ENCODE measurements around the gene BSDC1.

The BSDC1 gene

GRCh38 chr1:32393136-32393535 is 1.1 kb downstream of the BSDC1 start:
- H2AFZ ChIP-seq (ENCODE audit: low read depth, low read length) = no peak overlapping the region
- ATAC-seq (ENCODE audit: insufficient read depth, low read depth) (no peak), DNase-seq (no peak)
- no peaks in the 10 kb centered on the region for H3K27me3 ChIP-seq (ENCODE audit: insufficient read depth, low read length, poor library complexity)
- TF ChIP-seq CTCF (IDR thresholded peaks at IDR 0.05; ENCODE audit: borderline replicate concordance, extremely low read depth, low read length, poor library complexity, severe bottlenecking) (no peak), EZH2 (IDR thresholded peaks at IDR 0.05; ENCODE audit: borderline replicate concordance, low read depth, low read length, severe bottlenecking) (no peak)
- H3K27ac ChIP-seq (ENCODE audit: low read length) = peak overlapping the region; percentile 87
- peaks cover 53% of the 10 kb centered on the region for H3K79me2 ChIP-seq (ENCODE audit: insufficient read depth, low read length)
- H3K4me1 ChIP-seq (ENCODE audit: insufficient read depth, low read length) = peaks cover 32% of the 10 kb centered on the region
- H3K9ac ChIP-seq (ENCODE audit: low read depth, low read length) = peak overlapping the region; percentile 75
- no peaks in the 10 kb centered on the region for H3K9me3 ChIP-seq (ENCODE audit: insufficient read depth, low read length, severe bottlenecking)
- peaks cover 13% of the 10 kb centered on the region for H4K20me1 ChIP-seq (ENCODE audit: insufficient read depth, low read length)
- peaks cover 42% of the 10 kb centered on the region for H3K36me3 ChIP-seq (ENCODE audit: insufficient read depth, low read length)
- peak overlapping the region; percentile 81 for H3K4me2 ChIP-seq (ENCODE audit: insufficient read depth, low read length)
- peak overlapping the region; percentile 43 to 73; a peak in 3 of 4 replicates for H3K4me3 ChIP-seq (ENCODE audit: low read depth in 1 of 2, low read length in 2 of 2)

DNA sequence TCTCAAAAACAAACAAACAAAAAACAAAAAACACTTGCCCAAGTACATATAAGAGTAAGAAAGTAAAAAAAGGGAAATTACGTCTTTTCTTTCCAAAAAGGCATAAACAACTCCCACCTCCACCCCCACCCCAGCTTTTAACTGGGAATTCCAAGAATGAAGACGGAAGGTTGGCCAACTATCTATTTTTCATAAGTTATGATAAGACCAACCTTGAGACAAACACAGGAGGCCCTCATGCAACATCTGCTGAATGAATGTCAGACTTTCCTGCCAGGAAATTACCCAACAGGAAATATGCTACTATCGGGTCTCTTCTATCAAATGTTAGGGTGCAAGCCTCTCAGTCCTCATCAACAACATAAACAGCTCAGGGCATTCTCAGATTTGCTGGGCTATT is 1.9 kb downstream of the BSDC1 start:
- H3K4me2 ChIP-seq (ENCODE audit: insufficient read depth, low read length) = peak overlapping the region; percentile 81

DNA sequence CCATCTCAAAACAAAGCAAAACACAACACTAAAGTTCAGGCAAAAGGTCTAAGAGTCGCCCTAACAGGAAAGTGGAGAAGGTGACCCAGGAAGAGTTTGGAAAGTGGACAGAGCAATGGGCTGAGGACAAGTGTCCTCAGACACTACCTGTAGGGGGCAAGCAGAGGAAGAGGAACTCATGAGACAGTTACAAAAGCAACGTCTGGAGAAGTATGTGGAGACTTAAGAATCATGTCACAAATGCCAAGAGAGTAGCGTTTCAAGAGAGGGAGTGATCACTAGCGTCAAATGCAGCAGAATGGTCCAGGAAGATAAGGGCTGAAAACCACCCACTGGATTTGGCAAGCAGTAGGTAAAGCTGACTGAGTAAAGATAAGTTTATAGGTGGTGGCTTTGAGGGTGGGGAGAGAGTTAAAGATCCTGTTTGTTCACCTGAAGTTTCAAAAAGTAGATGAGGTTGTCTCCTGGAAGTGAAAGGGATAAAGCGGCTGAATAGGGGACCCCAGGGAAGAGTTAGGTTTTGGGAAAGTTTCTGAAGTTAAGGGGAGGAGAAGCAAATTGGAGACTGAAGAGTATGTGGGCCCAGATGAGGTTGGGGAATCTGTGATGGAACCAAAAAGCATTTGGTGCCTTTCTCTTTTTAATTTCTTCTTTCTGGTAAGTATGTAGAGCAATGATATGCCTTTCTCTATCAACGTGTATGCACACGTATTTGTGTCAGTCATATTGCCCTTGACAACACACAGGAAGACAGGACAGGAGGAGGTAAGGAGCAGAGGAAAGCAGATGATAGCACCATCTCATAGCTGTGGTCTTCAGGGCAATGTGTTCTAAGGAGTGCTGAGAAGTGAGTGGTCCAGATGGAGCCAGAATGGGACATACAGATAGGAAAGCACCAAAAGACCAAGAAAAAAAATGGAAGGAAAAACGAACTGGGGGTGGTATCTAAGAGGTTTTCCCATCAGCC is 3.1 kb downstream of the BSDC1 start:
- no peaks in the 10 kb centered on the region for H3K27me3 ChIP-seq (ENCODE audit: insufficient read depth, low read length, poor library complexity)
- no peak overlapping the region for H3K9ac ChIP-seq (ENCODE audit: low read depth, low read length)
- H3K36me3 ChIP-seq (ENCODE audit: insufficient read depth, low read length) = peaks cover 55% of the 10 kb centered on the region
- ATAC-seq (ENCODE audit: insufficient read depth, low read depth) = no peak
- H2AFZ ChIP-seq (ENCODE audit: low read depth, low read length) = no peak overlapping the region
- no peaks in the 10 kb centered on the region for H3K9me3 ChIP-seq (ENCODE audit: insufficient read depth, low read length, severe bottlenecking)
- no peak for DNase-seq
- TF ChIP-seq CTCF (IDR thresholded peaks at IDR 0.05; ENCODE audit: borderline replicate concordance, extremely low read depth, low read length, poor library complexity, severe bottlenecking) = no peak
- TF ChIP-seq EZH2 (IDR thresholded peaks at IDR 0.05; ENCODE audit: borderline replicate concordance, low read depth, low read length, severe bottlenecking) = no peak
- H3K4me3 ChIP-seq (ENCODE audit: low read depth in 1 of 2, low read length in 2 of 2) = no peak overlapping the region
- peaks cover 32% of the 10 kb centered on the region for H3K4me1 ChIP-seq (ENCODE audit: insufficient read depth, low read length)
- H3K4me2 ChIP-seq (ENCODE audit: insufficient read depth, low read length) = no peak overlapping the region
- peaks cover 57% of the 10 kb centered on the region for H3K79me2 ChIP-seq (ENCODE audit: insufficient read depth, low read length)
- peaks cover 13% of the 10 kb centered on the region for H4K20me1 ChIP-seq (ENCODE audit: insufficient read depth, low read length)
- H3K27ac ChIP-seq (ENCODE audit: low read length) = no peak overlapping the region

More for the DNA sequence above, 1.9 kb downstream of the BSDC1 start:
- H3K36me3 ChIP-seq (ENCODE audit: insufficient read depth, low read length) = peaks cover 46% of the 10 kb centered on the region
- no peaks in the 10 kb centered on the region for H3K27me3 ChIP-seq (ENCODE audit: insufficient read depth, low read length, poor library complexity)
- H3K27ac ChIP-seq (ENCODE audit: low read length) = no peak overlapping the region
- no peak overlapping the region for H3K9ac ChIP-seq (ENCODE audit: low read depth, low read length)
- no peak for DNase-seq
- no peak overlapping the region for H3K4me3 ChIP-seq (ENCODE audit: low read depth in 1 of 2, low read length in 2 of 2)
- no peak for ATAC-seq (ENCODE audit: insufficient read depth, low read depth)
- TF ChIP-seq EZH2 (IDR thresholded peaks at IDR 0.05; ENCODE audit: borderline replicate concordance, low read depth, low read length, severe bottlenecking) (no peak), CTCF (IDR thresholded peaks at IDR 0.05; ENCODE audit: borderline replicate concordance, extremely low read depth, low read length, poor library complexity, severe bottlenecking) (no peak)
- H3K79me2 ChIP-seq (ENCODE audit: insufficient read depth, low read length) = peaks cover 57% of the 10 kb centered on the region
- no peaks in the 10 kb centered on the region for H3K9me3 ChIP-seq (ENCODE audit: insufficient read depth, low read length, severe bottlenecking)
- H3K4me1 ChIP-seq (ENCODE audit: insufficient read depth, low read length) = peaks cover 32% of the 10 kb centered on the region
- no peak overlapping the region for H2AFZ ChIP-seq (ENCODE audit: low read depth, low read length)
- H4K20me1 ChIP-seq (ENCODE audit: insufficient read depth, low read length) = peaks cover 13% of the 10 kb centered on the region

All from DND-41 (cell line).